ENCODE data around the gene CUBN.
A peak's percentile ranks its signal among the peaks of the same experiment; 100 is the strongest.

The CUBN gene

GRCh38 chr10:17177014-17177413 is 47.4 kb upstream of the CUBN start (continued):
- TF ChIP-seq ZNF18 (tag by site-specific recombination; IDR thresholded peaks at IDR 0.05) (no peak), ZNF426 (tag by site-specific recombination; IDR thresholded peaks at IDR 0.05) (peak; percentile 51)

GRCh38 chr10:17176091-17176490 is 46.5 kb upstream of the CUBN start:
- no peak overlapping the region for H3K27ac ChIP-seq (ENCODE audit: extremely low read depth, low read depth, low read length)
- H3K4me1 ChIP-seq (ENCODE audit: control insufficient read depth, insufficient read depth, low read length) = no peaks in the 10 kb centered on the region
- H3K4me3 ChIP-seq (ENCODE audit: low read depth, low read length) = no peak overlapping the region
- ChIA-PET POLR2A (no interaction called here), CTCF (no interaction called here)
- TF ChIP-seq, protein P1, sequence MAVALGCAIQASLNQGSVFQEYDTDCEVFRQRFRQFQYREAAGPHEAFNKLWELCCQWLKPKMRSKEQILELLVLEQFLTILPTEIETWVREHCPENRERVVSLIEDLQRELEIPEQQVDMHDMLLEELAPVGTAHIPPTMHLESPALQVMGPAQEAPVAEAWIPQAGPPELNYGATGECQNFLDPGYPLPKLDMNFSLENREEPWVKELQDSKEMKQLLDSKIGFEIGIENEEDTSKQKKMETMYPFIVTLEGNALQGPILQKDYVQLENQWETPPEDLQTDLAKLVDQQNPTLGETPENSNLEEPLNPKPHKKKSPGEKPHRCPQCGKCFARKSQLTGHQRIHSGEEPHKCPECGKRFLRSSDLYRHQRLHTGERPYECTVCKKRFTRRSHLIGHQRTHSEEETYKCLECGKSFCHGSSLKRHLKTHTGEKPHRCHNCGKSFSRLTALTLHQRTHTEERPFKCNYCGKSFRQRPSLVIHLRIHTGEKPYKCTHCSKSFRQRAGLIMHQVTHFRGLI (tag by site-specific recombination; IDR thresholded peaks at IDR 0.05) = no peak
- TF ChIP-seq ZNF341 (tag by site-specific recombination; IDR thresholded peaks at IDR 0.05; ENCODE audit: low read depth) = no peak
- TF ChIP-seq ZNF585B (tag by site-specific recombination; IDR thresholded peaks at IDR 0.05) = no peak
- no peak for TF ChIP-seq MZF1 (tag by site-specific recombination; IDR thresholded peaks at IDR 0.05; ENCODE audit: borderline replicate concordance)
- TF ChIP-seq, protein P2, sequence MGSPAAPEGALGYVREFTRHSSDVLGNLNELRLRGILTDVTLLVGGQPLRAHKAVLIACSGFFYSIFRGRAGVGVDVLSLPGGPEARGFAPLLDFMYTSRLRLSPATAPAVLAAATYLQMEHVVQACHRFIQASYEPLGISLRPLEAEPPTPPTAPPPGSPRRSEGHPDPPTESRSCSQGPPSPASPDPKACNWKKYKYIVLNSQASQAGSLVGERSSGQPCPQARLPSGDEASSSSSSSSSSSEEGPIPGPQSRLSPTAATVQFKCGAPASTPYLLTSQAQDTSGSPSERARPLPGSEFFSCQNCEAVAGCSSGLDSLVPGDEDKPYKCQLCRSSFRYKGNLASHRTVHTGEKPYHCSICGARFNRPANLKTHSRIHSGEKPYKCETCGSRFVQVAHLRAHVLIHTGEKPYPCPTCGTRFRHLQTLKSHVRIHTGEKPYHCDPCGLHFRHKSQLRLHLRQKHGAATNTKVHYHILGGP (tag by site-specific recombination; IDR thresholded peaks at IDR 0.05) = no peak
- H3K9me3 ChIP-seq (ENCODE audit: control insufficient read depth, insufficient read depth, low read depth, low read length) = no peaks in the 10 kb centered on the region
- H3K36me3 ChIP-seq (ENCODE audit: control insufficient read depth in 2 of 2, insufficient read depth in 1 of 2, low read length in 2 of 2) = no peaks in the 10 kb centered on the region

DNA sequence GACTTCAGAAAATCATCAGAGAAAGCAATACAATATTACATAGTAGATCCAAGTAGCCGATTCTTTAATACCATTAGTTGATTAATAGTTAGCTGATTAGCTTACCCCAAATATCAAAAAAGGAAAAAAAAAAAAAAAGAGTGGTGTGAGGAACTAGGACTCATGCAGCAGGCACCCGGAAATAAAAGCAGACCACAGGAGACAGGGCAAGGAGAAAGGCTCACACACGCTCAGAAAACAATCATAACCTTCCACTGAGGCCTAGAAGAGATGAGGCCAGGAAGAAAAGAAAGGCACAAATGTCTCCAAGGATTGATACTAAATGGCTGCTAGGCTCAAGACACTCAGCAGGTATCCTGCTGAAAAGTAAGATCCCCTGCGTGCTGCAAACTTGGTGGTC is 45.9 kb upstream of the CUBN start:
- Histone ChIP-seq H3K4me1 (ENCODE audit: control insufficient read depth, insufficient read depth, low read length) (no peaks in the 10 kb centered on the region), H3K27ac (ENCODE audit: extremely low read depth, low read depth, low read length) (no peak overlapping the region), H3K36me3 (ENCODE audit: control insufficient read depth in 2 of 2, insufficient read depth in 1 of 2, low read length in 2 of 2) (no peaks in the 10 kb centered on the region), H3K9me3 (ENCODE audit: control insufficient read depth, insufficient read depth, low read depth, low read length) (no peaks in the 10 kb centered on the region), H3K4me3 (ENCODE audit: low read depth, low read length) (no peak overlapping the region)
- ChIA-PET CTCF (interaction anchor here (0.6 kb wide), 1 partner anchor 199 kb away, joined by 3 read pairs; no protein-coding TSS in a partner anchor), POLR2A (no interaction called here)
- TF ChIP-seq PRDM10 (tag by site-specific recombination; IDR thresholded peaks at IDR 0.05) = peak; percentile 44; the same call in 1 of the 2 replicates
- TF ChIP-seq ZNF585B (tag by site-specific recombination; IDR thresholded peaks at IDR 0.05) = no peak
- TF ChIP-seq RBAK (tag by site-specific recombination; IDR thresholded peaks at IDR 0.05) = no peak
- peak; percentile 59; the same call in 1 of the 2 replicates for TF ChIP-seq PRDM1 (tag by site-specific recombination; IDR thresholded peaks at IDR 0.05)
- no peak for TF ChIP-seq ZNF433 (tag by site-specific recombination; IDR thresholded peaks at IDR 0.05; ENCODE audit: low read depth)

GRCh38 chr10:17174626-17175025 is 45.0 kb upstream of the CUBN start:
- ChIA-PET CTCF (no interaction called here), POLR2A (interaction anchor here (1.3 kb wide), 1 partner anchor 55 kb away, joined by 3 read pairs; no protein-coding TSS in a partner anchor)
- H3K36me3 ChIP-seq (ENCODE audit: control insufficient read depth in 2 of 2, insufficient read depth in 1 of 2, low read length in 2 of 2) = no peaks in the 10 kb centered on the region

More at GRCh38 chr10:17174626-17175025, 45.0 kb upstream of the CUBN start:
- no peaks in the 10 kb centered on the region for H3K9me3 ChIP-seq (ENCODE audit: control insufficient read depth, insufficient read depth, low read depth, low read length)
- no peak for TF ChIP-seq ZNF311 (tag by site-specific recombination; IDR thresholded peaks at IDR 0.05; ENCODE audit: borderline replicate concordance)
- no peak for TF ChIP-seq ZNF560 (tag by site-specific recombination; IDR thresholded peaks at IDR 0.05; ENCODE audit: borderline replicate concordance)
- no peak for TF ChIP-seq ZNF549 (tag by site-specific recombination; IDR thresholded peaks at IDR 0.05)
- TF ChIP-seq ZNF843 (tag by site-specific recombination; IDR thresholded peaks at IDR 0.05) = no peak
- no peak overlapping the region for H3K4me3 ChIP-seq (ENCODE audit: low read depth, low read length)
- no peaks in the 10 kb centered on the region for H3K4me1 ChIP-seq (ENCODE audit: control insufficient read depth, insufficient read depth, low read length)
- no peak overlapping the region for H3K27ac ChIP-seq (ENCODE audit: extremely low read depth, low read depth, low read length)
